Measurements from ENCODE around the gene CYP27C1. TPM values are rescaled to one million over a fixed set of nuclear protein-coding genes. Genes with fewer than 3 reads are reported as not detected.

CYP27C1 gene
- total RNA-seq, 1 experiment from 2014 or later = not detected

GRCh38 chr2:127173057-127173456, 47.0 kb downstream of the CYP27C1 start (continued):
- TF ChIP-seq ZBTB33 (IDR thresholded peaks at IDR 0.05; ENCODE audit: extremely low read depth, insufficient replicate concordance, low read length) = no peak
- TF ChIP-seq RAD21 (IDR thresholded peaks at IDR 0.05; ENCODE audit: low read depth) = no peak
- no peak for TF ChIP-seq ELF1 (IDR thresholded peaks at IDR 0.05; ENCODE audit: borderline replicate concordance, low read depth)
- no peak for TF ChIP-seq MAX (IDR thresholded peaks at IDR 0.05)
- TF ChIP-seq REST (IDR thresholded peaks at IDR 0.05; ENCODE audit: low read depth) = no peak
- no peak for TF ChIP-seq POLR2A (IDR thresholded peaks at IDR 0.05; ENCODE audit: borderline replicate concordance, extremely low read depth, insufficient read depth, insufficient read length)
- TF ChIP-seq SIN3A (IDR thresholded peaks at IDR 0.05; ENCODE audit: low read depth) = no peak

GRCh38 chr2:127172306-127172705, 47.8 kb downstream of the CYP27C1 start:
- no peaks in the 10 kb centered on the region for H3K9me3 ChIP-seq (ENCODE audit: control insufficient read depth in 1 of 2, insufficient read depth in 1 of 2, low read depth in 1 of 2, low read length in 2 of 2)
- H4K20me1 ChIP-seq (ENCODE audit: insufficient read depth) = no peaks in the 10 kb centered on the region
- intact Hi-C loops (cut with micrococcal nuclease) = no loop called here
- H3K36me3 ChIP-seq (ENCODE audit: control insufficient read depth in 1 of 2, insufficient read depth in 2 of 2, low read length in 2 of 2) = no peaks in the 10 kb centered on the region
- H3K79me2 ChIP-seq (ENCODE audit: insufficient read depth, low read length) = no peaks in the 10 kb centered on the region
- ATAC-seq = no peak
- no TSS peak for BruUV-seq (replicated peaks)
- H3K27me3 ChIP-seq (ENCODE audit: insufficient read depth, low read length) = no peaks in the 10 kb centered on the region
- ChIA-PET RAD21 (ENCODE audit: low non-redundant PET in 1 of 2, low total read pairs in 2 of 2, uncharacterized antibody in 2 of 2, unreplicated experiment in 2 of 2) (no interaction called here), POLR2A (no interaction called here), CTCF (interaction anchor here (3.1 kb wide), 1 partner anchor 104 kb away, joined by 11 read pairs; no protein-coding TSS in a partner anchor)
- H2AFZ ChIP-seq (ENCODE audit: low read depth, low read length, poor library complexity, severe bottlenecking) = no peak overlapping the region
- H3K4me2 ChIP-seq (ENCODE audit: low read length) = no peak overlapping the region
- no peak overlapping the region for H3K9ac ChIP-seq (ENCODE audit: low read length)
- no peak overlapping the region for H3K4me3 ChIP-seq (replicated peaks in 1 of 2; ENCODE audit: low read depth in 1 of 2, low read length in 2 of 2)
- no peaks in the 10 kb centered on the region; a peak in 1 of 4 replicates for H3K4me1 ChIP-seq (ENCODE audit: control insufficient read depth in 1 of 2, insufficient read depth in 2 of 2, low read length in 2 of 2)
- no peaks in the 10 kb centered on the region for H3K9me2 ChIP-seq (ENCODE audit: insufficient read depth)
- no peak for DNase-seq (ENCODE audit: low read depth, low spot score)
- TF ChIP-seq POLR2AphosphoS5 (IDR thresholded peaks at IDR 0.05; ENCODE audit: low read depth, low read length) = no peak
- no peak overlapping the region for H3K27ac ChIP-seq (ENCODE audit: low read depth, low read length)
